SK-N-MC (cell line): ENCODE data around the gene CADPS.

Experiments used
- FOXP2 ChIP-seq: optimal IDR thresholded peaks from 2 replicates; pipeline ENCODE3; 2011; ENCODE audit warnings: mild to moderate bottlenecking, moderate library complexity; ENCODE audit not compliant: insufficient read depth; ENCODE audit errors: extremely low read length, control extremely low read depth
- POLR2AphosphoS5 ChIP-seq: IDR thresholded peaks from 2 replicates; pipeline ENCODE4 v1.6.1; 2012; ENCODE audit warnings: mild to moderate bottlenecking, low read depth, low read length, borderline replicate concordance

DNA sequence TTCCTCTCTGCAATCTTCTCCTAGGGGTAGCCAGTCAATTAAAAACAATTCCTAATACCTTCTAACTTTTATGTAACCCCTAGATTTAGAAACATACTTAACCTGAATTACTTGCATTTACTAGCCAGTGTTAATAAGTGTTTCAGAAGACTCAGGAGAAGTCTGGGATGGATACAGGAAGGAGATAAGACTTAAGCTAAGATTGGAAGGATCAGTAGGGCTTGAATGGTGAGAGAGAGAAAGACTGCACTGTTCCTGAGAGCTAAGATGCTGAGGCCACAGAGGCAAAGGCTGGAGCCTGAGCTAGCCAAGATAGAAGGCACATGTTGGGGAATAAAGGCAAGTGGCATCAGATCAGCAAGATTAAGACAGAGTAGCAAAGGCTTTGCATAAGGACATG, 30.1 kb upstream of the CADPS start:
- TF ChIP-seq FOXP2 (no peak), POLR2AphosphoS5 (no peak)
